HPDE6-E6E7 (cell line): ENCODE measurements around the gene TNFRSF12A.

Experiments
- DNase-seq: peaks from one replicate; pipeline ENCODE4 v3.0.0; 2011; ENCODE audit warnings: missing footprints; ENCODE audit errors: extremely low spot score

TNFRSF12A gene

GRCh38 chr16:2985893-2986355, 34.2 kb upstream of the TNFRSF12A start:
- DNase-seq, result no peak

- no peak for DNase-seq
Observed at GRCh38 chr16:2986623-2987188, 33.5 kb upstream of the TNFRSF12A start.

GRCh38 chr16:2987286-2987685, 32.9 kb upstream of the TNFRSF12A start:
- no peak for DNase-seq

GRCh38 chr16:2987833-2988232, 32.3 kb upstream of the TNFRSF12A start:
- DNase-seq, result no peak

- no peak for DNase-seq
Observed at GRCh38 chr16:2988590-2989099, 31.5 kb upstream of the TNFRSF12A start.

GRCh38 chr16:2990891-2991290, 29.3 kb upstream of the TNFRSF12A start:
- no peak for DNase-seq

- no peak for DNase-seq
Observed at GRCh38 chr16:2991566-2992261, 28.5 kb upstream of the TNFRSF12A start.

- peak; percentile 72 for DNase-seq
Observed at GRCh38 chr16:2992383-2993081, 27.6 kb upstream of the TNFRSF12A start.

GRCh38 chr16:2996298-2996697, 23.9 kb upstream of the TNFRSF12A start:
- no peak for DNase-seq

- DNase-seq, result no peak
Observed at GRCh38 chr16:2999929-3000328, 20.2 kb upstream of the TNFRSF12A start.

GRCh38 chr16:3000540-3000939, 19.6 kb upstream of the TNFRSF12A start:
- DNase-seq, result no peak

GRCh38 chr16:3001316-3001715, 18.9 kb upstream of the TNFRSF12A start:
- DNase-seq, result no peak

GRCh38 chr16:3003582-3004270, 16.4 kb upstream of the TNFRSF12A start:
- peak; percentile 98 for DNase-seq

GRCh38 chr16:3004319-3004718, 15.8 kb upstream of the TNFRSF12A start:
- DNase-seq, result no peak

GRCh38 chr16:3004781-3005284, 15.3 kb upstream of the TNFRSF12A start:
- DNase-seq, result no peak

- DNase-seq, result no peak
Observed at GRCh38 chr16:3007059-3007956, 12.9 kb upstream of the TNFRSF12A start.

- no peak for DNase-seq
Observed at GRCh38 chr16:3007957-3008689, 12.0 kb upstream of the TNFRSF12A start.

GRCh38 chr16:3008690-3009037, 11.5 kb upstream of the TNFRSF12A start:
- no peak for DNase-seq

GRCh38 chr16:3009568-3010390, 10.4 kb upstream of the TNFRSF12A start:
- no peak for DNase-seq
